ENCODE data around the gene SNRNP27. TPM values are rescaled to one million over a fixed set of nuclear protein-coding genes. Genes with fewer than 3 reads are reported as not detected.

Gene SNRNP27
- total and polyA plus RNA-seq, 9 of the 15 experiments (the other 6 are each of a cell fraction or from before 2014, with no cell fraction given): 29.2 to 102 (median 65.7) TPM

GRCh38 chr2:69848186-69848790 is 45.5 kb upstream of the SNRNP27 start:
- peak overlapping the region; percentile 4 to 31; a peak in 2 of 4 replicates for H3K9ac ChIP-seq (ENCODE audit: insufficient read depth in 1 of 2, low read depth in 2 of 2, low read length in 2 of 2)
- H3K27ac ChIP-seq (ENCODE audit: extremely low read depth, low read depth, low read length): peak overlapping the region; percentile 54
- no peaks in the 10 kb centered on the region for H3K9me1 ChIP-seq (ENCODE audit: control insufficient read depth, insufficient read depth, low read length)
- WGBS (ENCODE audit: insufficient coverage, low coverage, missing lambda C conversion rate): 71% methylated on average over 7 of the region's 7 CpGs
- peak overlapping the region; percentile 10 for H2AFZ ChIP-seq (ENCODE audit: low read depth, low read length)
- in situ Hi-C loops (cut with MboI) (no loop called here), intact Hi-C loops (cut with micrococcal nuclease) (no loop called here)
- BruUV-seq (replicated peaks): no TSS peak
- peaks cover 11 to 15% of the 10 kb centered on the region in 2 experiments; a peak in 4 of 5 replicates for H3K4me1 ChIP-seq (replicated peaks in 1 of 2; ENCODE audit: control insufficient read depth in 2 of 2, insufficient read depth in 2 of 2, low read length in 2 of 2)
- H3K4me3 ChIP-seq: no peak overlapping the region
- peak; percentile 74 for ATAC-seq
- TF ChIP-seq PTRF (tag; IDR thresholded peaks at IDR 0.05) (no peak), FOXJ2 (tag; IDR thresholded peaks at IDR 0.05) (peak; percentile 62; the same call in 1 of the 2 replicates), ZFX (CRISPR knock-in tag; IDR thresholded peaks at IDR 0.05) (peak; percentile 36; the same call in 1 of the 2 replicates)
- H4K20me1 ChIP-seq (replicated peaks; ENCODE audit: control insufficient read depth, insufficient read depth, low read length): no peaks in the 10 kb centered on the region
- no peak overlapping the region for H3K4me2 ChIP-seq (ENCODE audit: insufficient read depth, low read length)
- ChIA-PET POLR2A (interaction anchor here (1.3 to 2.2 kb wide), 3 partner anchors 9 to 49 kb away, joined by 4 to 7 read pairs (median 6); no protein-coding TSS in a partner anchor), CTCF (ENCODE audit: low intra/inter-chr PET ratio) (no interaction called here)
- DNase-seq (ENCODE audit: extremely low read depth in 1 of 4, low spot score in 3 of 4): peak in 1 of 4 experiments; percentile 24
- peak; percentile 65 for FAIRE-seq
- H3K9me3 ChIP-seq (replicated peaks; ENCODE audit: control insufficient read depth, insufficient read depth, low read depth, low read length): no peaks in the 10 kb centered on the region
- no peaks in the 10 kb centered on the region for H3K27me3 ChIP-seq (ENCODE audit: control insufficient read depth in 2 of 2, insufficient read depth in 2 of 2, low read length in 2 of 2)
- H3K36me3 ChIP-seq (ENCODE audit: control insufficient read depth, insufficient read depth, low read length): peaks cover 79% of the 10 kb centered on the region
- H3K79me2 ChIP-seq (ENCODE audit: control insufficient read depth, insufficient read depth, low read length): no peaks in the 10 kb centered on the region

GRCh38 chr2:69858261-69858660 is 35.5 kb upstream of the SNRNP27 start:
- ChIA-PET POLR2A (no interaction called here), CTCF (ENCODE audit: low intra/inter-chr PET ratio) (no interaction called here)
- Histone ChIP-seq H3K4me1 (replicated peaks in 1 of 2; ENCODE audit: control insufficient read depth in 2 of 2, insufficient read depth in 2 of 2, low read length in 2 of 2) (peaks cover 0 to under 1% of the 10 kb centered on the region in 2 experiments; a peak in 1 of 5 replicates), H3K4me2 (ENCODE audit: insufficient read depth, low read length) (no peak overlapping the region), H3K9me1 (ENCODE audit: control insufficient read depth, insufficient read depth, low read length) (no peaks in the 10 kb centered on the region), H3K36me3 (ENCODE audit: control insufficient read depth, insufficient read depth, low read length) (peaks cover 38% of the 10 kb centered on the region; the same call in 2 of the 3 replicates), H3K27ac (ENCODE audit: extremely low read depth, low read depth, low read length) (no peak overlapping the region), H3K4me3 (no peak overlapping the region), H4K20me1 (replicated peaks; ENCODE audit: control insufficient read depth, insufficient read depth, low read length) (no peaks in the 10 kb centered on the region), H3K27me3 (ENCODE audit: control insufficient read depth in 2 of 2, insufficient read depth in 2 of 2, low read length in 2 of 2) (no peaks in the 10 kb centered on the region), H3K9me3 (replicated peaks; ENCODE audit: control insufficient read depth, insufficient read depth, low read depth, low read length) (no peaks in the 10 kb centered on the region), H3K9ac (ENCODE audit: insufficient read depth in 1 of 2, low read depth in 2 of 2, low read length in 2 of 2) (no peak overlapping the region), H2AFZ (ENCODE audit: low read depth, low read length) (no peak overlapping the region), H3K79me2 (ENCODE audit: control insufficient read depth, insufficient read depth, low read length) (no peaks in the 10 kb centered on the region)
- FAIRE-seq (no peak), DNase-seq (ENCODE audit: extremely low read depth in 1 of 4, low spot score in 3 of 4) (no peak), ATAC-seq (no peak)
- in situ Hi-C loops (cut with MboI): no loop called here
- TF ChIP-seq NFIC (IDR thresholded peaks at IDR 0.05) (no peak), TFE3 (CRISPR knock-in tag; IDR thresholded peaks at IDR 0.05) (no peak)
- 100% methylated on average over 2 of the region's 2 CpGs for WGBS (ENCODE audit: insufficient coverage, low coverage, missing lambda C conversion rate)
- BruUV-seq (replicated peaks): no TSS peak
- intact Hi-C loops (cut with micrococcal nuclease): no loop called here
